Measurements from ENCODE around the gene PRKAR1A. TPM values are rescaled to one million over a fixed set of nuclear protein-coding genes. Genes with fewer than 3 reads are reported as not detected.

Gene PRKAR1A
- total RNA-seq, 1 donor from 2014 or later: 374 TPM

- Histone ChIP-seq H3K27me3 (ENCODE audit: low read depth) (no peaks in the 10 kb centered on the region), H3K4me3 (no peak overlapping the region), H3K27ac (peak overlapping the region; percentile 53), H3K4me1 (peaks cover 22% of the 10 kb centered on the region), H3K36me3 (no peaks in the 10 kb centered on the region), H3K9me3 (no peaks in the 10 kb centered on the region)
- no peak for DNase-seq
- TF ChIP-seq CTCF (IDR thresholded peaks at IDR 0.05): no peak
- intact Hi-C loops (cut with DNase I): no loop called here
- peak in 1 of 2 donors; percentile 30 for ATAC-seq
These were observed 53.6 kb downstream of the PRKAR1A start for GRCh38 chr17:68565661-68566441.

- ATAC-seq: peak; percentile 52 to 61
- TF ChIP-seq CTCF (IDR thresholded peaks at IDR 0.05): no peak
- DNase-seq: no peak
- intact Hi-C loops (cut with DNase I): no loop called here
- peak overlapping the region; percentile 53 for H3K27ac ChIP-seq
- H3K4me3 ChIP-seq: no peak overlapping the region
- no peaks in the 10 kb centered on the region for H3K9me3 ChIP-seq
- no peaks in the 10 kb centered on the region for H3K36me3 ChIP-seq
- H3K27me3 ChIP-seq (ENCODE audit: low read depth): no peaks in the 10 kb centered on the region
- H3K4me1 ChIP-seq: peaks cover 22% of the 10 kb centered on the region
These were observed 54.2 kb downstream of the PRKAR1A start for GRCh38 chr17:68566442-68566738.

GRCh38 chr17:68567035-68567434, 54.8 kb downstream of the PRKAR1A start:
- Histone ChIP-seq H3K4me3 (no peak overlapping the region), H3K9me3 (no peaks in the 10 kb centered on the region), H3K27ac (peak overlapping the region; percentile 53), H3K27me3 (ENCODE audit: low read depth) (no peaks in the 10 kb centered on the region), H3K36me3 (no peaks in the 10 kb centered on the region), H3K4me1 (peaks cover 23% of the 10 kb centered on the region)
- no peak for TF ChIP-seq CTCF (IDR thresholded peaks at IDR 0.05)
- intact Hi-C loops (cut with DNase I): no loop called here
- ATAC-seq: no peak
- DNase-seq: no peak

GRCh38 chr17:68567581-68567980, 55.4 kb downstream of the PRKAR1A start:
- Histone ChIP-seq H3K4me1 (peaks cover 28% of the 10 kb centered on the region), H3K9me3 (no peaks in the 10 kb centered on the region), H3K36me3 (no peaks in the 10 kb centered on the region), H3K27ac (peak overlapping the region; percentile 53), H3K4me3 (no peak overlapping the region), H3K27me3 (ENCODE audit: low read depth) (no peaks in the 10 kb centered on the region)
- DNase-seq: no peak
- TF ChIP-seq CTCF (IDR thresholded peaks at IDR 0.05): no peak
- intact Hi-C loops (cut with DNase I): no loop called here
- ATAC-seq: peak in 1 of 2 donors; percentile 13

- intact Hi-C loops (cut with DNase I): no loop called here
- no peak for ATAC-seq
- Histone ChIP-seq H3K27ac (no peak overlapping the region), H3K4me3 (no peak overlapping the region), H3K36me3 (no peaks in the 10 kb centered on the region), H3K4me1 (peaks cover 33% of the 10 kb centered on the region), H3K9me3 (no peaks in the 10 kb centered on the region), H3K27me3 (ENCODE audit: low read depth) (no peaks in the 10 kb centered on the region)
- TF ChIP-seq CTCF (IDR thresholded peaks at IDR 0.05): no peak
- DNase-seq: no peak
These were observed 56.4 kb downstream of the PRKAR1A start for GRCh38 chr17:68568581-68568980.

Measured in lower lobe of right lung (tissue), 2 donors.